B cell (primary cell): ENCODE results near the gene CDK9. TPM values are rescaled to one million over a fixed set of nuclear protein-coding genes. Genes with fewer than 3 reads are reported as not detected.
"Not testable (repeated sequence)": the region's sequence is repeated elsewhere in the genome, so short reads cannot be mapped to it uniquely, and the experiment has no call there.

Experiments used
- ATAC-seq: fragments of 200-7000 bp; cut with Tn5 transposase; one replicate; pipeline ENCODE4 v1.10.0; 2021; ENCODE audit warnings: low read depth, mild to moderate bottlenecking, moderate number of reproducible peaks, moderate library complexity
- CTCF ChIA-PET: fragments of 350-600 bp; sonication (Branson Sonifier 250); formaldehyde crosslinking; loops from one replicate; lab custom pipeline; 2021; ENCODE audit warnings: antibody characterized with exemption, inconsistent platforms; lab: Charles Lee
- POLR2A ChIA-PET: fragments of 350-600 bp; sonication (Branson Sonifier 250); formaldehyde crosslinking; loops from one replicate; lab custom pipeline; 2021; ENCODE audit warnings: antibody characterized with exemption; lab: Charles Lee
- DNase-seq: peaks from one replicate; pipeline ENCODE4 v3.0.0; 2013
- H2AFZ ChIP-seq: 2 replicates; pipeline ENCODE4 v1.6.1; 2012; ENCODE audit warnings: mild to moderate bottlenecking, low read depth, low read length; ENCODE audit not compliant: insufficient read depth, poor library complexity, severe bottlenecking
- H3K27ac ChIP-seq, 2 donors: 1 replicate in 1 of 2; 2 replicates in 1 of 2; pipeline ENCODE4 v1.5.1; 2012 to 2013; ENCODE audit warnings: low read length in 2 of 2, mild to moderate bottlenecking in 2 of 2, moderate library complexity in 1 of 2
- H3K27me3 ChIP-seq, 4 experiments: fragments of 200-600 bp in 1 of 4; sonication (generic) in 1 of 4; replicated peaks in 1 of 4; 1 replicate in 2 of 4; 2 replicates in 2 of 4; pipeline versions ENCODE4 v1.6.1 to v1.7.0; 2013 to 2016; ENCODE audit warnings: low read length in 3 of 4, mild to moderate bottlenecking in 2 of 4, mixed read lengths in 1 of 4, moderate library complexity in 1 of 4; ENCODE audit not compliant: insufficient read depth in 4 of 4, control insufficient read depth in 3 of 4; ENCODE audit errors: control extremely low read depth in 1 of 4
- H3K36me3 ChIP-seq, 2 experiments: replicated peaks in 1 of 2; 1 replicate in 1 of 2; 2 replicates in 1 of 2; pipeline versions ENCODE4 v1.6.1 to v1.7.1; 2013; ENCODE audit warnings: low read length in 1 of 2; ENCODE audit not compliant: insufficient read depth in 2 of 2, control insufficient read depth in 1 of 2; ENCODE audit errors: control extremely low read depth in 1 of 2, extremely low read depth in 1 of 2
- H3K4me1 ChIP-seq, 2 donors: fragments of 200-600 bp in 1 of 2; sonication (generic) in 1 of 2; 1 replicate in 1 of 2; 2 replicates in 1 of 2; pipeline versions ENCODE4 v1.5.1 to v1.6.1; 2013 to 2017; ENCODE audit warnings: low read length in 2 of 2; ENCODE audit not compliant: control insufficient read depth in 2 of 2, insufficient read depth in 2 of 2
- H3K4me2 ChIP-seq: replicated peaks from 2 replicates; pipeline ENCODE3; 2012; ENCODE audit warnings: mild to moderate bottlenecking, low read depth, low read length; ENCODE audit not compliant: poor library complexity, severe bottlenecking
- H3K4me3 ChIP-seq, 5 experiments: fragments of 200-600 bp in 1 of 5; sonication (generic) in 1 of 5; 1 replicate in 3 of 5; 2 replicates in 2 of 5; pipeline versions ENCODE4 v1.5.1 to v1.7.0; 2011 to 2016; ENCODE audit warnings: low read length in 4 of 5, mild to moderate bottlenecking in 4 of 5, low read depth in 2 of 5, control low read depth in 1 of 5, moderate library complexity in 1 of 5; ENCODE audit not compliant: insufficient read depth in 1 of 5; ENCODE audit errors: control extremely low read depth in 1 of 5, extremely low read depth in 1 of 5
- H3K79me2 ChIP-seq: fragments of 200-600 bp; sonication (generic); one replicate; pipeline ENCODE4 v1.6.0; 2016; ENCODE audit warnings: low read length; ENCODE audit not compliant: control insufficient read depth, insufficient read depth
- H3K9ac ChIP-seq: fragments of 200-600 bp; sonication (generic); 2 replicates; pipeline ENCODE4 v1.6.1; 2017; ENCODE audit warnings: mild to moderate bottlenecking, low read length, moderate library complexity
- H3K9me3 ChIP-seq, 3 donors: one replicate each; pipeline versions ENCODE4 v1.6.1 to v1.7.1; 2013; ENCODE audit warnings: low read length in 2 of 3; ENCODE audit not compliant: control insufficient read depth in 2 of 3, insufficient read depth in 1 of 3; ENCODE audit errors: control extremely low read depth in 1 of 3
- H4K20me1 ChIP-seq: 2 replicates; pipeline ENCODE4 v1.6.0; 2012; ENCODE audit warnings: mild to moderate bottlenecking, low read length; ENCODE audit not compliant: insufficient read depth, control insufficient read depth, poor library complexity, severe bottlenecking
- H3K27ac Mint-ChIP-seq: one replicate; pipeline ENCODE4 v1.8.0; 2021; ENCODE audit warnings: mixed read lengths
- H3K27me3 Mint-ChIP-seq: one replicate; pipeline ENCODE4 v1.8.0; 2021; ENCODE audit warnings: mixed read lengths
- H3K4me1 Mint-ChIP-seq: one replicate; pipeline ENCODE4 v1.8.0; 2021; ENCODE audit warnings: mixed read lengths
- H3K4me3 Mint-ChIP-seq: one replicate; pipeline ENCODE4 v1.8.0; 2021; ENCODE audit warnings: mixed read lengths
- H3K9me3 Mint-ChIP-seq: one replicate; pipeline ENCODE4 v1.8.0; 2022; ENCODE audit warnings: mixed read lengths; ENCODE audit not compliant: insufficient read depth
- CTCF ChIP-seq: fragments of 200-600 bp; IDR thresholded peaks from one replicate; pipeline ENCODE4 v1.8.0; 2022; ENCODE audit warnings: antibody characterized with exemption, mild to moderate bottlenecking
- EZH2 ChIP-seq: IDR thresholded peaks from 2 replicates; pipeline ENCODE4 v1.6.1; 2012; ENCODE audit warnings: borderline replicate concordance, low read depth, mild to moderate bottlenecking, moderate library complexity, low read length; ENCODE audit not compliant: insufficient read depth, poor library complexity, severe bottlenecking
- WGBS: methylation state at CpG from one replicate; pipeline ENCODE4 v1.1.5; 2013; ENCODE audit warnings: missing lambda C conversion rate; ENCODE audit not compliant: insufficient coverage; 5-methylcytosine and 5-hydroxymethylcytosine counted together
- intact Hi-C: fragments of 100-400 bp; cut with micrococcal nuclease; formaldehyde crosslinking; loops from one replicate; pipeline ENCODE4 v1.10.0; 2022
- polyA plus RNA-seq: library from polyadenylated mRNA; depleted of rRNA; stranded (reverse); fragments of >200 nt; gene quantifications from 2 replicates; pipeline ENCODE4 v1.2.3, GENCODE V29; 2012
- total RNA-seq, 2 donors: library from RNA; stranded (reverse); fragments of 120-200 nt in 1 of 2; gene quantifications; 1 replicate in 1 of 2; 2 replicates in 1 of 2; pipeline versions ENCODE4 v1.2.3 to v1.2.4, GENCODE V29; 2013 to 2022

CDK9 gene
- total and polyA plus RNA-seq, 2 donors (not counting 1 experiment from before 2014, with no cell fraction given): 145 to 176 TPM

GRCh38 chr9:127835991-127836516 is 50.2 kb downstream of the CDK9 start:
- no peak overlapping the region for H2AFZ ChIP-seq
- Mint-ChIP-seq H3K4me1 (peaks cover 5% of the 10 kb centered on the region), H3K27ac (no peak overlapping the region), H3K4me3 (no peak overlapping the region), H3K27me3 (no peaks in the 10 kb centered on the region), H3K9me3 (no peaks in the 10 kb centered on the region)
- no peak overlapping the region for H3K9ac ChIP-seq
- DNase-seq (no peak), ATAC-seq (peak; percentile 33)
- H3K4me3 ChIP-seq: no peak overlapping the region
- H3K27me3 ChIP-seq: no peaks in the 10 kb centered on the region
- 34% methylated on average over 11 of the region's 17 CpGs for WGBS
- no peaks in the 10 kb centered on the region for H3K9me3 ChIP-seq
- CTCF ChIA-PET: interaction anchor here (1.3 kb wide), 2 partner anchors 29 to 33 kb away, joined by 3 read pairs; no protein-coding TSS in a partner anchor
- TF ChIP-seq CTCF (no peak), EZH2 (no peak)
- peaks cover 4% of the 10 kb centered on the region for H3K79me2 ChIP-seq
- peaks cover 5 to 12% of the 10 kb centered on the region in 2 donors for H3K4me1 ChIP-seq
- H3K36me3 ChIP-seq: no peaks in the 10 kb centered on the region
- H3K4me2 ChIP-seq: peak overlapping the region; percentile 33
- H4K20me1 ChIP-seq: no peaks in the 10 kb centered on the region
- POLR2A ChIA-PET: no interaction called here
- intact Hi-C loops: no loop called here
- H3K27ac ChIP-seq: no peak overlapping the region

DNA sequence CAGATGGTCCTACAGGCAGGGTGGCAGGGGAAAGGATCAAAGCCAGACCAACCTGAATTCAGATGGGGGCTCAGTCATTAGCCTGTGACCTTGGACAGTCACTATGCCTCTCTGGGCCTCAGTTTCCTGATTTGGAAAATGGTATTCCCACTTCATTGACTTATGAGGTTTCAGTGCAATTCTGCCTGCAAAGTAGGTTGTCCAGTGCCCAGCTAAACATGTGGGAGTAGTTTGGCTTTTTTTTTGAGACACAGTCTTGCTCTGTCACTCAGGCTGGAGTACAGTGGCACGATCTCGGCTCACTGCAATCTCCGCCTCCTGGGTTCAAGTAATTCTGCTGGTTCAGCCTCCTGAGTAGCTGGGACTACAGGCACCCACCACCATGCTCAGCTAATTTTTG is 50.7 kb downstream of the CDK9 start:
- H3K4me3 Mint-ChIP-seq, H3K4me2 ChIP-seq, H3K79me2 ChIP-seq, DNase-seq, H3K9me3 ChIP-seq, H3K27ac Mint-ChIP-seq, H3K9ac ChIP-seq, POLR2A ChIA-PET, intact Hi-C loops, H3K27me3 Mint-ChIP-seq, H3K4me3 ChIP-seq, H3K27me3 ChIP-seq, H4K20me1 ChIP-seq, H3K9me3 Mint-ChIP-seq, H2AFZ ChIP-seq, H3K36me3 ChIP-seq, ATAC-seq, H3K27ac ChIP-seq, H3K4me1 Mint-ChIP-seq: not testable (repeated sequence)
- WGBS: 90% methylated on average over 2 of the region's 3 CpGs
- peaks cover 5 to 12% of the 10 kb centered on the region in 2 donors for H3K4me1 ChIP-seq
- CTCF ChIA-PET: interaction anchor here (1.3 kb wide), 2 partner anchors 28 to 33 kb away, joined by 3 read pairs; no protein-coding TSS in a partner anchor
